GM23248 (cell line): ENCODE results near the gene MAPK8IP3.

Source experiments
- EZH2 ChIP-seq: fragments of 200-600 bp; sonication (generic); IDR thresholded peaks from 2 replicates; pipeline ENCODE4 v1.6.1; 2018; ENCODE audit warnings: antibody characterized with exemption, mild to moderate bottlenecking; ENCODE audit not compliant: insufficient read depth, poor library complexity, severe bottlenecking
- EZH2phosphoT487 ChIP-seq: fragments of 200-600 bp; sonication (generic); IDR thresholded peaks from 2 replicates; pipeline ENCODE4 v1.6.1; 2018; ENCODE audit warnings: antibody characterized with exemption, moderate library complexity, mild to moderate bottlenecking, low read depth; ENCODE audit not compliant: insufficient read depth

DNA sequence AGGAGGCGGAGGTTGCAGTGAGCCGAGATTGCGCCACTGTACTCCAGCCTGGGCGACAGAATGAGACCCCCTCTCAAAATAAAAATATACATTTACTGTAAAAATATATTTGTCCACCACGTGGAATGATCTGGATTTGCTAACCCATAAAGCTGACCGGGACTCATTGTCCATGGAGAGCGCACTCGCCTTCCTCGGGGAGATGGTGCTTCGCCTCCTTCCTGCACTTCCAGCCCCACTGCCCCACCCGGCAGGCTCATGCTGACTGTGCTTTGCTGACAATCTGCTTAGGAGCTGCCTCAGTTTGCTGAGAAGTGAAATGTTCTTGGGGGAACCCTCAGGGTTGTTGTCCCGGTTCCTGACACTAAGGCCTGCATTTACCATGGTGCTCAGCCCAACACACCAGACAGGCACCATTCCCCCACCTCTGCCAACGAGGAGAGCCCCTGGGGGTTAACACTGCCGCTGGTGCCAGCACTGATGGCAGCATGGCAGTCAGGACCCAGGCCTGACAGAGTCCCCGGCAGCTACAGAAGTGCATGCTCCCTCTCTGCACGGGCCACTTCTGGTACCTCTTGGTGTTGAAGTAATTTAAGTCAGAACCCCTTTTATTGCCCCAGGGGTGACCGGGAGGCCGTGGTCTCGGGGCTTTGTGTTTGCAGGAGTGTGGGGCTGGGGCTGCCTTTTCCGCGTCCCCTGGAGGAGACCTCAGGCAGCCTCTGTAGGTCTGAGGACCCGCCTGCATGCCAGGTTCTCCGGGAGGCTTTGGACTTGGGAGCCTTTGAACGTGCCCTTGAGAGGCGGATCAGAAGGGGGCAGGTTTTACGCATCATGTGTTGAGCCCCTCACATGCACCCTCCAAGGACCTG lies 79.2 kb downstream of the MAPK8IP3 start:
- no peak for TF ChIP-seq EZH2
- TF ChIP-seq EZH2phosphoT487: no peak
